Left ventricle myocardium inferior (tissue), 1 donor: Measurements from ENCODE around the gene PLA2G6. TPM values are rescaled to one million over a fixed set of nuclear protein-coding genes. Genes with fewer than 3 reads are reported as not detected.

Experiments
- DNase-seq: peaks from one replicate; pipeline ENCODE4 v3.0.0-alpha.2; 2020
- H3K27ac ChIP-seq: fragments of 200-600 bp; replicated peaks from 2 replicates; pipeline ENCODE4 v1.8.0; 2021
- H3K27me3 ChIP-seq: fragments of 200-600 bp; 2 replicates; pipeline ENCODE4 v1.8.0; 2021; ENCODE audit warnings: low read depth
- H3K36me3 ChIP-seq: fragments of 200-600 bp; 2 replicates; pipeline ENCODE4 v1.8.0; 2021
- H3K4me1 ChIP-seq: fragments of 200-600 bp; 2 replicates; pipeline ENCODE4 v1.8.0; 2021
- H3K4me3 ChIP-seq: fragments of 200-600 bp; 2 replicates; pipeline ENCODE4 v1.8.0; 2021; ENCODE audit warnings: mild to moderate bottlenecking, moderate library complexity
- H3K9me3 ChIP-seq: fragments of 200-600 bp; replicated peaks from 2 replicates; pipeline ENCODE4 v1.8.0; 2021
- CTCF ChIP-seq: fragments of 200-600 bp; IDR thresholded peaks from 2 replicates; pipeline ENCODE4 v1.8.0; 2021; ENCODE audit warnings: antibody characterized with exemption, mild to moderate bottlenecking, borderline replicate concordance
- intact Hi-C: fragments of 100-400 bp; cut with micrococcal nuclease; formaldehyde crosslinking; loops from one replicate; pipeline ENCODE4 v1.11.0; 2022
- total RNA-seq: library from RNA; stranded (reverse); fragmentation: NEBNext Ultra II Directional; extraction: Animal tissue kit (Norgen Biotek cat#: 25700); gene quantifications from one replicate; pipeline ENCODE4 v1.2.1, GENCODE V29; 2021
- donor health status: DM: no; HTN: yes; CAD: no; lungs with severe emphysema.

Gene PLA2G6
- total RNA-seq, 1 donor from 2014 or later: 14.1 TPM

GRCh38 chr22:38228326-38228872 lies 46.8 kb upstream of the PLA2G6 start:
- no peak for DNase-seq
- no peaks in the 10 kb centered on the region for H3K27me3 ChIP-seq
- H3K4me1 ChIP-seq: peaks cover 47% of the 10 kb centered on the region
- H3K4me3 ChIP-seq: no peak overlapping the region
- intact Hi-C loops: no loop called here
- TF ChIP-seq CTCF: no peak
- peak overlapping the region; percentile 86 for H3K27ac ChIP-seq
- no peaks in the 10 kb centered on the region for H3K9me3 ChIP-seq
- peaks cover 62% of the 10 kb centered on the region for H3K36me3 ChIP-seq

GRCh38 chr22:38226853-38227649 lies 45.4 kb upstream of the PLA2G6 start:
- no peak overlapping the region for H3K4me3 ChIP-seq
- peaks cover 66% of the 10 kb centered on the region for H3K36me3 ChIP-seq
- DNase-seq: no peak
- intact Hi-C loops: no loop called here
- no peaks in the 10 kb centered on the region for H3K27me3 ChIP-seq
- no peaks in the 10 kb centered on the region for H3K9me3 ChIP-seq
- no peak for TF ChIP-seq CTCF
- peaks cover 47% of the 10 kb centered on the region for H3K4me1 ChIP-seq
- peak overlapping the region; percentile 86 for H3K27ac ChIP-seq

- Histone ChIP-seq H3K36me3 (peaks cover 65% of the 10 kb centered on the region), H3K27ac (peak overlapping the region; percentile 46), H3K4me3 (no peak overlapping the region), H3K4me1 (peaks cover 52% of the 10 kb centered on the region), H3K9me3 (no peaks in the 10 kb centered on the region), H3K27me3 (no peaks in the 10 kb centered on the region)
- no peak for DNase-seq
- no peak for TF ChIP-seq CTCF
- intact Hi-C loops: no loop called here
These were observed 41.8 kb upstream of the PLA2G6 start for GRCh38 chr22:38223289-38223960.

- H3K36me3 ChIP-seq: peaks cover 59% of the 10 kb centered on the region
- H3K9me3 ChIP-seq: no peaks in the 10 kb centered on the region
- intact Hi-C loops: no loop called here
- H3K27me3 ChIP-seq: no peaks in the 10 kb centered on the region
- DNase-seq: no peak
- peak overlapping the region; percentile 46 for H3K27ac ChIP-seq
- TF ChIP-seq CTCF: no peak
- peaks cover 52% of the 10 kb centered on the region for H3K4me1 ChIP-seq
- no peak overlapping the region for H3K4me3 ChIP-seq
These were observed 41.1 kb upstream of the PLA2G6 start for GRCh38 chr22:38222797-38223119.

- H3K9me3 ChIP-seq: no peaks in the 10 kb centered on the region
- H3K27me3 ChIP-seq: no peaks in the 10 kb centered on the region
- peak overlapping the region; percentile 46 for H3K27ac ChIP-seq
- intact Hi-C loops: no loop called here
- TF ChIP-seq CTCF: no peak
- peaks cover 50% of the 10 kb centered on the region for H3K4me1 ChIP-seq
- H3K36me3 ChIP-seq: peaks cover 53% of the 10 kb centered on the region
- no peak for DNase-seq
- H3K4me3 ChIP-seq: no peak overlapping the region
These were observed 40.5 kb upstream of the PLA2G6 start for GRCh38 chr22:38221908-38222796.
